Measurements from ENCODE around the gene DUSP7.

DUSP7 gene

GRCh38 chr3:52013802-52014598, 42.4 kb downstream of the DUSP7 start (continued):
- TF ChIP-seq, protein P1, sequence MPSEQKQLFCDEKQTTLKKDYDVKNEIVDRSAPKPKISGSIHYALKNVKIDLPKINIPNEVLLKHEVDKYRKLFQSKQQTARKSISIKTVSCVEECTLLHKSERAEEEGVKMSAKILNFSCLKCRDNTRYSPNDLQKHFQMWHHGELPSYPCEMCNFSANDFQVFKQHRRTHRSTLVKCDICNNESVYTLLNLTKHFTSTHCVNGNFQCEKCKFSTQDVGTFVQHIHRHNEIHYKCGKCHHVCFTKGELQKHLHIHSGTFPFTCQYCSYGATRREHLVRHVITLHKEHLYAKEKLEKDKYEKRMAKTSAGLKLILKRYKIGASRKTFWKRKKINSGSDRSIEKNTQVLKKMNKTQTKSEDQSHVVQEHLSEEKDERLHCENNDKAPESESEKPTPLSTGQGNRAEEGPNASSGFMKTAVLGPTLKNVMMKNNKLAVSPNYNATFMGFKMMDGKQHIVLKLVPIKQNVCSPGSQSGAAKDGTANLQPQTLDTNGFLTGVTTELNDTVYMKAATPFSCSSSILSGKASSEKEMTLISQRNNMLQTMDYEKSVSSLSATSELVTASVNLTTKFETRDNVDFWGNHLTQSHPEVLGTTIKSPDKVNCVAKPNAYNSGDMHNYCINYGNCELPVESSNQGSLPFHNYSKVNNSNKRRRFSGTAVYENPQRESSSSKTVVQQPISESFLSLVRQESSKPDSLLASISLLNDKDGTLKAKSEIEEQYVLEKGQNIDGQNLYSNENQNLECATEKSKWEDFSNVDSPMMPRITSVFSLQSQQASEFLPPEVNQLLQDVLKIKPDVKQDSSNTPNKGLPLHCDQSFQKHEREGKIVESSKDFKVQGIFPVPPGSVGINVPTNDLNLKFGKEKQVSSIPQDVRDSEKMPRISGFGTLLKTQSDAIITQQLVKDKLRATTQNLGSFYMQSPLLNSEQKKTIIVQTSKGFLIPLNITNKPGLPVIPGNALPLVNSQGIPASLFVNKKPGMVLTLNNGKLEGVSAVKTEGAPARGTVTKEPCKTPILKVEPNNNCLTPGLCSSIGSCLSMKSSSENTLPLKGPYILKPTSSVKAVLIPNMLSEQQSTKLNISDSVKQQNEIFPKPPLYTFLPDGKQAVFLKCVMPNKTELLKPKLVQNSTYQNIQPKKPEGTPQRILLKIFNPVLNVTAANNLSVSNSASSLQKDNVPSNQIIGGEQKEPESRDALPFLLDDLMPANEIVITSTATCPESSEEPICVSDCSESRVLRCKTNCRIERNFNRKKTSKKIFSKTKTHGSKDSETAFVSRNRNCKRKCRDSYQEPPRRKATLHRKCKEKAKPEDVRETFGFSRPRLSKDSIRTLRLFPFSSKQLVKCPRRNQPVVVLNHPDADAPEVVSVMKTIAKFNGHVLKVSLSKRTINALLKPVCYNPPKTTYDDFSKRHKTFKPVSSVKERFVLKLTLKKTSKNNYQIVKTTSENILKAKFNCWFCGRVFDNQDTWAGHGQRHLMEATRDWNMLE (tag by site-specific recombination; conservative IDR thresholded peaks at IDR 0.05; ENCODE audit: low read depth), result no peak
- TF ChIP-seq ZBTB26 (tag by site-specific recombination; optimal IDR thresholded peaks at IDR 0.05) (no peak), ZBTB7A (tag by site-specific recombination; IDR thresholded peaks at IDR 0.05; ENCODE audit: low read depth) (no peak)
- TF ChIP-seq, protein P2, sequence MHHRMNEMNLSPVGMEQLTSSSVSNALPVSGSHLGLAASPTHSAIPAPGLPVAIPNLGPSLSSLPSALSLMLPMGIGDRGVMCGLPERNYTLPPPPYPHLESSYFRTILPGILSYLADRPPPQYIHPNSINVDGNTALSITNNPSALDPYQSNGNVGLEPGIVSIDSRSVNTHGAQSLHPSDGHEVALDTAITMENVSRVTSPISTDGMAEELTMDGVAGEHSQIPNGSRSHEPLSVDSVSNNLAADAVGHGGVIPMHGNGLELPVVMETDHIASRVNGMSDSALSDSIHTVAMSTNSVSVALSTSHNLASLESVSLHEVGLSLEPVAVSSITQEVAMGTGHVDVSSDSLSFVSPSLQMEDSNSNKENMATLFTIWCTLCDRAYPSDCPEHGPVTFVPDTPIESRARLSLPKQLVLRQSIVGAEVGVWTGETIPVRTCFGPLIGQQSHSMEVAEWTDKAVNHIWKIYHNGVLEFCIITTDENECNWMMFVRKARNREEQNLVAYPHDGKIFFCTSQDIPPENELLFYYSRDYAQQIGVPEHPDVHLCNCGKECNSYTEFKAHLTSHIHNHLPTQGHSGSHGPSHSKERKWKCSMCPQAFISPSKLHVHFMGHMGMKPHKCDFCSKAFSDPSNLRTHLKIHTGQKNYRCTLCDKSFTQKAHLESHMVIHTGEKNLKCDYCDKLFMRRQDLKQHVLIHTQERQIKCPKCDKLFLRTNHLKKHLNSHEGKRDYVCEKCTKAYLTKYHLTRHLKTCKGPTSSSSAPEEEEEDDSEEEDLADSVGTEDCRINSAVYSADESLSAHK (tag by site-specific recombination; IDR thresholded peaks at IDR 0.05), result no peak
- TF ChIP-seq, protein P3, sequence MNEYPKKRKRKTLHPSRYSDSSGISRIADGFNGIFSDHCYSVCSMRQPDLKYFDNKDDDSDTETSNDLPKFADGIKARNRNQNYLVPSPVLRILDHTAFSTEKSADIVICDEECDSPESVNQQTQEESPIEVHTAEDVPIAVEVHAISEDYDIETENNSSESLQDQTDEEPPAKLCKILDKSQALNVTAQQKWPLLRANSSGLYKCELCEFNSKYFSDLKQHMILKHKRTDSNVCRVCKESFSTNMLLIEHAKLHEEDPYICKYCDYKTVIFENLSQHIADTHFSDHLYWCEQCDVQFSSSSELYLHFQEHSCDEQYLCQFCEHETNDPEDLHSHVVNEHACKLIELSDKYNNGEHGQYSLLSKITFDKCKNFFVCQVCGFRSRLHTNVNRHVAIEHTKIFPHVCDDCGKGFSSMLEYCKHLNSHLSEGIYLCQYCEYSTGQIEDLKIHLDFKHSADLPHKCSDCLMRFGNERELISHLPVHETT (tag by site-specific recombination; IDR thresholded peaks at IDR 0.05), result no peak

DNA sequence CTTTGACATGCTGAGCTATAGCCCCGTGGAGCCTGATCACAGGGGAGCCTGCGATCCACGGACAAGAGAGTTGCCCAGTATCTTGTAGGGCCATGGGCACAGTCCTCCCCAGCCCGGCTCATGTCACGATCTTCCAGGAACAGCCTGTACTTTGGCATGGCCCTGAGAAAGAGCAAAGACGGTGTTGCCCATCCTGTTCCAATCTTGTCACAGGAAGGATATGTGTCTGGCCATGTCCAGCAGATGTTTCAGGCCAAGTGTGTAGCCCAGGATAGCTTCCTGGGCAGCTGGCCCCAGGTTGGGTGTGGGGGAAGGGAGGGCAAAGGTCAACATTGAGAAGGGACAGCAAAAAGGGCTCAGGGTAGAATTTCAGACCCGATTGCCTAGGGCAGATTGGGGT, 43.7 kb downstream of the DUSP7 start:
- no peaks in the 10 kb centered on the region for H3K36me3 ChIP-seq (ENCODE audit: control insufficient read depth in 2 of 2, insufficient read depth in 1 of 2, low read length in 2 of 2)
- CTCF ChIA-PET, result interaction anchor here (3.1 kb wide), 1 partner anchor 10 kb away, joined by 14 read pairs; no protein-coding TSS in a partner anchor
- no peak overlapping the region for H3K27ac ChIP-seq (ENCODE audit: extremely low read depth, low read depth, low read length)
- H3K9me3 ChIP-seq (ENCODE audit: control insufficient read depth, insufficient read depth, low read depth, low read length), result no peaks in the 10 kb centered on the region
- no peaks in the 10 kb centered on the region for H3K4me1 ChIP-seq (ENCODE audit: control insufficient read depth, insufficient read depth, low read length)
- POLR2A ChIA-PET, result interaction anchor here (2.4 kb wide), 1 partner anchor 41 kb away, joined by 8 read pairs; no protein-coding TSS in a partner anchor
- no peak overlapping the region for H3K4me3 ChIP-seq (ENCODE audit: low read depth, low read length)
- TF ChIP-seq, protein P4, sequence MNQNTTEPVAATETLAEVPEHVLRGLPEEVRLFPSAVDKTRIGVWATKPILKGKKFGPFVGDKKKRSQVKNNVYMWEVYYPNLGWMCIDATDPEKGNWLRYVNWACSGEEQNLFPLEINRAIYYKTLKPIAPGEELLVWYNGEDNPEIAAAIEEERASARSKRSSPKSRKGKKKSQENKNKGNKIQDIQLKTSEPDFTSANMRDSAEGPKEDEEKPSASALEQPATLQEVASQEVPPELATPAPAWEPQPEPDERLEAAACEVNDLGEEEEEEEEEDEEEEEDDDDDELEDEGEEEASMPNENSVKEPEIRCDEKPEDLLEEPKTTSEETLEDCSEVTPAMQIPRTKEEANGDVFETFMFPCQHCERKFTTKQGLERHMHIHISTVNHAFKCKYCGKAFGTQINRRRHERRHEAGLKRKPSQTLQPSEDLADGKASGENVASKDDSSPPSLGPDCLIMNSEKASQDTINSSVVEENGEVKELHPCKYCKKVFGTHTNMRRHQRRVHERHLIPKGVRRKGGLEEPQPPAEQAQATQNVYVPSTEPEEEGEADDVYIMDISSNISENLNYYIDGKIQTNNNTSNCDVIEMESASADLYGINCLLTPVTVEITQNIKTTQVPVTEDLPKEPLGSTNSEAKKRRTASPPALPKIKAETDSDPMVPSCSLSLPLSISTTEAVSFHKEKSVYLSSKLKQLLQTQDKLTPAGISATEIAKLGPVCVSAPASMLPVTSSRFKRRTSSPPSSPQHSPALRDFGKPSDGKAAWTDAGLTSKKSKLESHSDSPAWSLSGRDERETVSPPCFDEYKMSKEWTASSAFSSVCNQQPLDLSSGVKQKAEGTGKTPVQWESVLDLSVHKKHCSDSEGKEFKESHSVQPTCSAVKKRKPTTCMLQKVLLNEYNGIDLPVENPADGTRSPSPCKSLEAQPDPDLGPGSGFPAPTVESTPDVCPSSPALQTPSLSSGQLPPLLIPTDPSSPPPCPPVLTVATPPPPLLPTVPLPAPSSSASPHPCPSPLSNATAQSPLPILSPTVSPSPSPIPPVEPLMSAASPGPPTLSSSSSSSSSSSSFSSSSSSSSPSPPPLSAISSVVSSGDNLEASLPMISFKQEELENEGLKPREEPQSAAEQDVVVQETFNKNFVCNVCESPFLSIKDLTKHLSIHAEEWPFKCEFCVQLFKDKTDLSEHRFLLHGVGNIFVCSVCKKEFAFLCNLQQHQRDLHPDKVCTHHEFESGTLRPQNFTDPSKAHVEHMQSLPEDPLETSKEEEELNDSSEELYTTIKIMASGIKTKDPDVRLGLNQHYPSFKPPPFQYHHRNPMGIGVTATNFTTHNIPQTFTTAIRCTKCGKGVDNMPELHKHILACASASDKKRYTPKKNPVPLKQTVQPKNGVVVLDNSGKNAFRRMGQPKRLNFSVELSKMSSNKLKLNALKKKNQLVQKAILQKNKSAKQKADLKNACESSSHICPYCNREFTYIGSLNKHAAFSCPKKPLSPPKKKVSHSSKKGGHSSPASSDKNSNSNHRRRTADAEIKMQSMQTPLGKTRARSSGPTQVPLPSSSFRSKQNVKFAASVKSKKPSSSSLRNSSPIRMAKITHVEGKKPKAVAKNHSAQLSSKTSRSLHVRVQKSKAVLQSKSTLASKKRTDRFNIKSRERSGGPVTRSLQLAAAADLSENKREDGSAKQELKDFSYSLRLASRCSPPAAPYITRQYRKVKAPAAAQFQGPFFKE (tag by site-specific recombination; IDR thresholded peaks at IDR 0.05; ENCODE audit: borderline replicate concordance), result no peak
- TF ChIP-seq ZNF514 (tag by site-specific recombination; IDR thresholded peaks at IDR 0.05), result no peak
- no peak for TF ChIP-seq HOXC10 (CRISPR knock-in tag; IDR thresholded peaks at IDR 0.05)
- TF ChIP-seq, protein P5, sequence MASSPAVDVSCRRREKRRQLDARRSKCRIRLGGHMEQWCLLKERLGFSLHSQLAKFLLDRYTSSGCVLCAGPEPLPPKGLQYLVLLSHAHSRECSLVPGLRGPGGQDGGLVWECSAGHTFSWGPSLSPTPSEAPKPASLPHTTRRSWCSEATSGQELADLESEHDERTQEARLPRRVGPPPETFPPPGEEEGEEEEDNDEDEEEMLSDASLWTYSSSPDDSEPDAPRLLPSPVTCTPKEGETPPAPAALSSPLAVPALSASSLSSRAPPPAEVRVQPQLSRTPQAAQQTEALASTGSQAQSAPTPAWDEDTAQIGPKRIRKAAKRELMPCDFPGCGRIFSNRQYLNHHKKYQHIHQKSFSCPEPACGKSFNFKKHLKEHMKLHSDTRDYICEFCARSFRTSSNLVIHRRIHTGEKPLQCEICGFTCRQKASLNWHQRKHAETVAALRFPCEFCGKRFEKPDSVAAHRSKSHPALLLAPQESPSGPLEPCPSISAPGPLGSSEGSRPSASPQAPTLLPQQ (tag by site-specific recombination; IDR thresholded peaks at IDR 0.05), result no peak
- TF ChIP-seq ZNF548 (tag by site-specific recombination; IDR thresholded peaks at IDR 0.05), result no peak
- no peak for TF ChIP-seq ZNF2 (tag by site-specific recombination; IDR thresholded peaks at IDR 0.05)
- TF ChIP-seq GLI4 (tag by site-specific recombination; IDR thresholded peaks at IDR 0.05), result no peak
- TF ChIP-seq, protein P6, sequence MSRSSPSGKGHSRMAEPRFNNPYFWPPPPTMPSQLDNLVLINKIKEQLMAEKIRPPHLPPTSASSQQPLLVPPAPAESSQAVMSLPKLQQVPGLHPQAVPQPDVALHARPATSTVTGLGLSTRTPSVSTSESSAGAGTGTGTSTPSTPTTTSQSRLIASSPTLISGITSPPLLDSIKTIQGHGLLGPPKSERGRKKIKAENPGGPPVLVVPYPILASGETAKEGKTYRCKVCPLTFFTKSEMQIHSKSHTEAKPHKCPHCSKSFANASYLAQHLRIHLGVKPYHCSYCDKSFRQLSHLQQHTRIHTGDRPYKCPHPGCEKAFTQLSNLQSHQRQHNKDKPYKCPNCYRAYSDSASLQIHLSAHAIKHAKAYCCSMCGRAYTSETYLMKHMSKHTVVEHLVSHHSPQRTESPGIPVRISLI (tag by site-specific recombination; IDR thresholded peaks at IDR 0.05), result no peak
- no peak for TF ChIP-seq ZNF791 (tag by site-specific recombination; IDR thresholded peaks at IDR 0.05)
- TF ChIP-seq ZNF549 (tag by site-specific recombination; IDR thresholded peaks at IDR 0.05), result no peak

Data from HEK293 (cell line).